GM12878 (cell line): ENCODE results near the gene AGAP1.

ENCODE experiments used
- CEBPB ChIP-seq, 2 experiments: fragments of 150-350 bp in 1 of 2; IDR thresholded peaks; 2 replicates each; pipeline ENCODE4 v1.6.1; 2012 to 2014; ENCODE audit warnings: low read depth in 2 of 2, low read length in 2 of 2, borderline replicate concordance in 1 of 2, inconsistent platforms in 1 of 2
- CHD4 ChIP-seq: fragments of 200-600 bp; sonication (generic); IDR thresholded peaks from 2 replicates; pipeline ENCODE4 v1.6.1; 2016; ENCODE audit warnings: mild to moderate bottlenecking
- CTCF ChIP-seq, 3 experiments: IDR thresholded peaks in 2 of 3; conservative IDR thresholded peaks in 1 of 3; 2 replicates each; pipeline ENCODE4 v1.5.1; 2011; ENCODE audit warnings: low read depth in 3 of 3, low read length in 3 of 3, mild to moderate bottlenecking in 3 of 3, control low read depth in 2 of 3, moderate library complexity in 2 of 3, inconsistent platforms in 1 of 3, mixed read lengths in 1 of 3; ENCODE audit not compliant: control insufficient read depth in 2 of 3, insufficient read depth in 1 of 3; ENCODE audit errors: extremely low read depth in 1 of 3
- EGR1 ChIP-seq, 2 experiments: IDR thresholded peaks; 1 replicate in 1 of 2; 2 replicates in 1 of 2; pipeline ENCODE4 v1.6.1; 2011 to 2012; ENCODE audit warnings: low read depth in 2 of 2, low read length in 2 of 2, borderline replicate concordance in 1 of 2, mild to moderate bottlenecking in 1 of 2, moderate library complexity in 1 of 2
- EZH2 ChIP-seq: IDR thresholded peaks from 2 replicates; pipeline ENCODE4 v1.6.1; 2012; ENCODE audit warnings: low read depth, mild to moderate bottlenecking, control low read depth, inconsistent platforms, low read length, borderline replicate concordance; ENCODE audit not compliant: control insufficient read depth
- NFIC ChIP-seq: IDR thresholded peaks from 2 replicates; pipeline ENCODE4 v1.6.1; 2012; ENCODE audit warnings: low read depth, mild to moderate bottlenecking, inconsistent platforms, low read length, moderate library complexity
- POLR2A ChIP-seq: IDR thresholded peaks from 2 replicates; pipeline ENCODE4 v1.6.1; 2011; ENCODE audit warnings: low read depth, mild to moderate bottlenecking, low read length
- RAD21 ChIP-seq: IDR thresholded peaks from 2 replicates; pipeline ENCODE4 v1.6.1; 2011; ENCODE audit warnings: mild to moderate bottlenecking, low read depth, low read length, moderate library complexity; ENCODE audit not compliant: insufficient read depth
- TAF1 ChIP-seq: IDR thresholded peaks from 2 replicates; pipeline ENCODE4 v1.6.1; 2011; ENCODE audit warnings: mild to moderate bottlenecking, low read depth, low read length, borderline replicate concordance
- TCF3 ChIP-seq: IDR thresholded peaks from 2 replicates; pipeline ENCODE4 v1.6.1; 2012; ENCODE audit warnings: low read depth, mild to moderate bottlenecking, low read length, borderline replicate concordance; ENCODE audit not compliant: insufficient read depth
- YY1 ChIP-seq: IDR thresholded peaks from 2 replicates; pipeline ENCODE4 v1.6.1; 2011; ENCODE audit warnings: low read depth, mild to moderate bottlenecking, low read length
- TF ChIP-seq, protein P1 (sequence below): IDR thresholded peaks from 2 replicates; pipeline ENCODE4 v1.6.1; 2011; ENCODE audit warnings: low read depth, low read length, improper control_type of control experiment, borderline replicate concordance

DNA sequence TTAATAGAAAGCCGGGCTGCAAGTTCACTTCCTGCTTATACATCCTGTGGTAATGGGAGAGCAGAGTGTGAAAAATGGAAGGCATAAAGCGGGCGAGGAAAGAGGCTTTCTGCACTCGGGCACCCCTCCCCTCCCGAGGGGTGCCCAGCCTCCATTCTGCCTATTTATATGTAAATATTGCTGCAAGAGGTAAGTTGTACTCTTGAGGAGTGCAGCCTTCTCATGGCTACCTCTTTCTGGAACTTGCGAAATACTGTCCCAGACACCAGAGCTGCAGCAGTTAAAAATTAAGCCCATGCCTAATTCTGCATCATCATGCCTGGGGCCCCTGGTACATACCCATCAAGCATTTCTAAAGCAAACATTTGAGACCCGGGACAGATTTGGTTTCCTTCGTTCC lies 518.3 kb downstream of the AGAP1 start:
- TF ChIP-seq POLR2A: no peak
- TF ChIP-seq CHD4: no peak
- no peak for TF ChIP-seq CTCF (IDR thresholded peaks at IDR 0.05 in 2 of 3, conservative IDR thresholded peaks at IDR 0.05 in 1 of 3; ENCODE audit: control insufficient read depth in 2 of 3, extremely low read depth in 1 of 3, insufficient read depth in 1 of 3, low read depth in 3 of 3, low read length in 3 of 3)
- TF ChIP-seq EZH2: no peak
- no peak for TF ChIP-seq YY1
- TF ChIP-seq CEBPB (IDR thresholded peaks at IDR 0.05; ENCODE audit: borderline replicate concordance in 1 of 2, low read depth in 2 of 2, low read length in 2 of 2): no peak
- TF ChIP-seq EGR1 (IDR thresholded peaks at IDR 0.05; ENCODE audit: borderline replicate concordance in 1 of 2, low read depth in 2 of 2, low read length in 2 of 2): no peak
- TF ChIP-seq, protein P1, sequence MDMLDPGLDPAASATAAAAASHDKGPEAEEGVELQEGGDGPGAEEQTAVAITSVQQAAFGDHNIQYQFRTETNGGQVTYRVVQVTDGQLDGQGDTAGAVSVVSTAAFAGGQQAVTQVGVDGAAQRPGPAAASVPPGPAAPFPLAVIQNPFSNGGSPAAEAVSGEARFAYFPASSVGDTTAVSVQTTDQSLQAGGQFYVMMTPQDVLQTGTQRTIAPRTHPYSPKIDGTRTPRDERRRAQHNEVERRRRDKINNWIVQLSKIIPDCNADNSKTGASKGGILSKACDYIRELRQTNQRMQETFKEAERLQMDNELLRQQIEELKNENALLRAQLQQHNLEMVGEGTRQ: no peak
- no peak for TF ChIP-seq RAD21
- TF ChIP-seq TAF1: no peak
- no peak for TF ChIP-seq NFIC
- TF ChIP-seq TCF3: no peak
